ENCODE measurements around the gene ATG101. TPM values are rescaled to one million over a fixed set of nuclear protein-coding genes. Genes with fewer than 3 reads are reported as not detected.

Gene ATG101
- total RNA-seq, 1 experiment from 2014 or later, result 44.6 TPM

DNA sequence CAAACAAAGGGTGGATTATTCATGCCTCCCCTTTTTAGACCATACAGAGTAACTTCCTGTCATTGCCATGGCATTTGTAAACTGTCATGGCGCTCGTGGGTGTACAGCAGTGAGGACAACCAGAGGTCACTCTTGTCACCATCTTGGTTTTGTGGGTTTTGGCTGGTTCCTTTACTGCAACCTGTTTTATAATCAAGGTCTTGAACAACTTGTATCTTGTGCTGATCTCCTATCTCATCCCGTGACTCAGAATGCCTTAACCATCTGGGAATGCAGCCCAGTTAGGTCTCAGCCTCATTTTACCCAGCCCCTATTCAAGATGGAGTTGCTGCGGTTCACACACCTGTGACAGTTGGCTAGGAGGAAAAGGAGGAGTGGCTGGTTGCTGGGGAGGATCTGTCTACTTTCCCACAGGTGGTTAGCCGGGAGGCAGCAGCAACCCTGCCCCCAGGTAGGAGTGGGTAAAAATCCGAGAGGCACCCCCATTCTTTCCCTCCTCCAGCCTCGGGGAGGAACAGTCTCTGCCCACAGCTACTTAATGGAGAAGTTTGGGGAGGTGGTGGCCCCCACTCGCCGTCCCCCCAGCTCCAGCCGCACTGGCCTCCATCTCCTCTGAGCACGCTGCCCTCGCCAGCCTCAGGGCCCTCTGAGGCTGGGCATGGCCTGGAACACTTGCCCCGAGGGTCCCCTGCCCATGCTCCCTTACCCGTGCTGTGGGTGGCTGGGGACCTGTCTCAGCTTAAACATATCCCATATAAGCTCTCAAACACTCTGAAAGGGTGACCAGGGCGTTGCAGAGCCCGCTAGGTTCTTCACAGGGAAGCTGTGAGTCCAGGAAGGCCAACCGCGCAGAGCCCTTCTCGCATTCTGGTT is 51.4 kb downstream of the ATG101 start:
- CTCF ChIA-PET, result interaction anchor here (1.3 to 1.5 kb wide), 2 partner anchors 95 to 117 kb away, joined by 3 to 8 read pairs; no protein-coding TSS in a partner anchor
- H3K4me2 ChIP-seq, result no peak overlapping the region
- H3F3A ChIP-seq (ENCODE audit: insufficient read depth, low read depth), result peaks cover 8% of the 10 kb centered on the region
- no peaks in the 10 kb centered on the region for H3K9me3 ChIP-seq (ENCODE audit: insufficient read depth, low read depth)
- peaks cover 16% of the 10 kb centered on the region for H3K4me1 ChIP-seq (replicated peaks; ENCODE audit: insufficient read depth)
- TF ChIP-seq, protein P1, sequence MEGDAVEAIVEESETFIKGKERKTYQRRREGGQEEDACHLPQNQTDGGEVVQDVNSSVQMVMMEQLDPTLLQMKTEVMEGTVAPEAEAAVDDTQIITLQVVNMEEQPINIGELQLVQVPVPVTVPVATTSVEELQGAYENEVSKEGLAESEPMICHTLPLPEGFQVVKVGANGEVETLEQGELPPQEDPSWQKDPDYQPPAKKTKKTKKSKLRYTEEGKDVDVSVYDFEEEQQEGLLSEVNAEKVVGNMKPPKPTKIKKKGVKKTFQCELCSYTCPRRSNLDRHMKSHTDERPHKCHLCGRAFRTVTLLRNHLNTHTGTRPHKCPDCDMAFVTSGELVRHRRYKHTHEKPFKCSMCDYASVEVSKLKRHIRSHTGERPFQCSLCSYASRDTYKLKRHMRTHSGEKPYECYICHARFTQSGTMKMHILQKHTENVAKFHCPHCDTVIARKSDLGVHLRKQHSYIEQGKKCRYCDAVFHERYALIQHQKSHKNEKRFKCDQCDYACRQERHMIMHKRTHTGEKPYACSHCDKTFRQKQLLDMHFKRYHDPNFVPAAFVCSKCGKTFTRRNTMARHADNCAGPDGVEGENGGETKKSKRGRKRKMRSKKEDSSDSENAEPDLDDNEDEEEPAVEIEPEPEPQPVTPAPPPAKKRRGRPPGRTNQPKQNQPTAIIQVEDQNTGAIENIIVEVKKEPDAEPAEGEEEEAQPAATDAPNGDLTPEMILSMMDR (conservative IDR thresholded peaks at IDR 0.05), result no peak
- no peak for TF ChIP-seq EZH2 (IDR thresholded peaks at IDR 0.05; ENCODE audit: low read depth)
- H3K27me3 ChIP-seq (ENCODE audit: insufficient read depth, low read depth), result no peaks in the 10 kb centered on the region
- intact Hi-C loops (cut with micrococcal nuclease; ENCODE audit: unreplicated experiment), result loop anchor here (5.0 kb wide), 1 partner anchor 119 kb away; no protein-coding TSS in a partner anchor
- H3K4me3 ChIP-seq, result no peak overlapping the region
- no TSS peak for BruUV-seq (replicated peaks)
- no peak for DNase-seq
- H4K20me1 ChIP-seq (ENCODE audit: insufficient read depth), result no peaks in the 10 kb centered on the region
- no peaks in the 10 kb centered on the region for H3K36me3 ChIP-seq (ENCODE audit: low read depth)
- POLR2A ChIA-PET (ENCODE audit: unreplicated experiment), result no interaction called here
- no peaks in the 10 kb centered on the region for H3K9me2 ChIP-seq (ENCODE audit: insufficient read depth)
- H3K79me2 ChIP-seq (ENCODE audit: low read depth), result no peaks in the 10 kb centered on the region
- no peak overlapping the region for H3K27ac ChIP-seq
- no peak overlapping the region for H2AFZ ChIP-seq

DNA sequence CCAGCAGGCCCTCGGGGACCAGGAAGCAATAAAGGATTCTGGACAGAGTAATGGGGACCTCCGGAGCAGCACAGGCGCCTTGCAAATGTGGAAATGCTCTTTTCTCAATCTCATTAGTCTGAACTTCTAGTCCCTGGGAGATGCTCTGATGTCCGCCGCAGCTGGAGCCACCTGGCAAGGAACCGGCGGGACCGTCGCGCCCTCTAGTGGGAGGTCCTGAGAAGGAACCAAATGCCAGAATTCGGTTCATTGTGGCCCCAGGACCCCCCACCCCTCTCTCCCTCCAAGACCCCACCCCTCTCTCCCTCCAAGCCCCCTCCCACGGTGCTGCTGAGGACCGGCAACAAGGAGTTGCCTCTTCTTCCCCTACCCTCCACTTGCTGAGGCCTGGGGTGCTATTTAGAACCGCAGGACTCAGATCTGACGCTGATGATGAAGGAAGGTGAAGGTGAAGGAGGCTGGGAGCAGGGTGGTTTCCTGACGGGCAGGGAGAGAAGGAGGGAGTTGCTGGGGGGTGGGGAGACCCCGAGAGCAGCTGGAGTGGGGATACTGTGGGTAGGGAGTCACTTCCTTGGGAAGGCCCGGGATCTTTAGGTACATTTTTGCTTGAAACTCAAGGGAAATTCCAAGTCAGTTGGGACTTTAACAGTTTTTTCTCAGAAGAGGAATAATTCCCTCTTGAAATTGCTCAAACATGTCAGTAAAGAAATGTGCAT is 52.2 kb downstream of the ATG101 start:
- BruUV-seq (replicated peaks), result no TSS peak
- peaks cover 8% of the 10 kb centered on the region for H3K4me1 ChIP-seq (replicated peaks; ENCODE audit: insufficient read depth)
- H3K79me2 ChIP-seq (ENCODE audit: low read depth), result no peaks in the 10 kb centered on the region
- H3K4me3 ChIP-seq, result no peak overlapping the region
- no peaks in the 10 kb centered on the region for H3K9me2 ChIP-seq (ENCODE audit: insufficient read depth)
- no peak overlapping the region for H3K27ac ChIP-seq
- no peaks in the 10 kb centered on the region for H3K36me3 ChIP-seq (ENCODE audit: low read depth)
- POLR2A ChIA-PET (ENCODE audit: unreplicated experiment), result no interaction called here
- CTCF ChIA-PET, result interaction anchor here (0.6 to 1.5 kb wide), 3 partner anchors 96 to 662 kb away, joined by 3 to 13 read pairs (median 8); no protein-coding TSS in a partner anchor
- no peak overlapping the region for H2AFZ ChIP-seq
- DNase-seq, result peak; percentile 36 to 56
- no peak overlapping the region for H3K4me2 ChIP-seq
- no peaks in the 10 kb centered on the region for H3K27me3 ChIP-seq (ENCODE audit: insufficient read depth, low read depth)
- no peak for TF ChIP-seq EZH2 (IDR thresholded peaks at IDR 0.05; ENCODE audit: low read depth)
- TF ChIP-seq, protein P1 (conservative IDR thresholded peaks at IDR 0.05), result peak; percentile 80
- no peaks in the 10 kb centered on the region for H4K20me1 ChIP-seq (ENCODE audit: insufficient read depth)
- no peaks in the 10 kb centered on the region for H3K9me3 ChIP-seq (ENCODE audit: insufficient read depth, low read depth)
- intact Hi-C loops (cut with micrococcal nuclease; ENCODE audit: unreplicated experiment), result loop anchor here (1.0 to 5.0 kb wide), 2 partner anchors 97 to 120 kb away; no protein-coding TSS in a partner anchor
- H3F3A ChIP-seq (ENCODE audit: insufficient read depth, low read depth), result peaks cover 5% of the 10 kb centered on the region

DNA sequence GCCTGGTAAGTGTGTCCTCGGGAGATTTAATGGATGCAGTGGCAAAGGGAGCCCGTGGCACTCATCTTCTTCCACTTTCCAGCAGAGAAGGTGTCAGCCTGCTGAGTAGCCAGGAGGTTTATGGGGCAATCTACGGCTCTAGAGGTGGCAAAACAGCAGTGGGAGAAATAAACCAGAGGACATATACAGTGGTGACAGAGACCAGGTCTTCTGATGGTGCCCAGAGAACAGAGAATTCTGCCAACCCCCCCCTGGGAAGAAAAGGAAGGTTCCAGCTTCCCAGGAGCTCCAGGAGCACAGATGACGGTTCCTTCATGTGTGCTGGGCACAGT is 52.7 kb downstream of the ATG101 start:
- intact Hi-C loops (cut with micrococcal nuclease; ENCODE audit: unreplicated experiment), result loop anchor here (1.0 to 5.0 kb wide), 2 partner anchors 97 to 120 kb away; no protein-coding TSS in a partner anchor
- H3K9me2 ChIP-seq (ENCODE audit: insufficient read depth), result no peaks in the 10 kb centered on the region
- no peak overlapping the region for H3K4me2 ChIP-seq
- ChIA-PET POLR2A (ENCODE audit: unreplicated experiment) (no interaction called here), CTCF (interaction anchor here (0.6 to 1.3 kb wide), 5 partner anchors 92 to 751 kb away, joined by 3 to 13 read pairs (median 3); no protein-coding TSS in a partner anchor)
- peaks cover 3% of the 10 kb centered on the region; the same call in 1 of the 2 replicates for H3K4me1 ChIP-seq (replicated peaks; ENCODE audit: insufficient read depth)
- TF ChIP-seq, protein P1 (conservative IDR thresholded peaks at IDR 0.05), result no peak
- TF ChIP-seq EZH2 (IDR thresholded peaks at IDR 0.05; ENCODE audit: low read depth), result no peak
- no peak overlapping the region for H3K27ac ChIP-seq
- no peaks in the 10 kb centered on the region for H3K27me3 ChIP-seq (ENCODE audit: insufficient read depth, low read depth)
- H3K4me3 ChIP-seq, result no peak overlapping the region
- no peak for DNase-seq
- no TSS peak for BruUV-seq (replicated peaks)
- H3K36me3 ChIP-seq (ENCODE audit: low read depth), result no peaks in the 10 kb centered on the region
- H2AFZ ChIP-seq, result no peak overlapping the region
- H3F3A ChIP-seq (ENCODE audit: insufficient read depth, low read depth), result no peaks in the 10 kb centered on the region; the same call in 1 of the 2 replicates
- H3K79me2 ChIP-seq (ENCODE audit: low read depth), result no peaks in the 10 kb centered on the region
- H4K20me1 ChIP-seq (ENCODE audit: insufficient read depth), result no peaks in the 10 kb centered on the region
- H3K9me3 ChIP-seq (ENCODE audit: insufficient read depth, low read depth), result no peaks in the 10 kb centered on the region

All from PC-9 (cell line).